Naive thymus-derived CD8-positive, alpha-beta T cell (primary cell): Measurements from ENCODE around the gene HOXD11. TPM values are rescaled to one million over a fixed set of nuclear protein-coding genes. Genes with fewer than 3 reads are reported as not detected.

Experiments used
- ATAC-seq, 2 donors: fragments of 150-1000 bp; cut with Tn5 transposase in 1 of 2; sonication (Bioruptor Pico), chemical (Tn5 transposase) in 1 of 2; 1 replicate in 1 of 2; 2 replicates in 1 of 2; pipeline ENCODE4 v1.10.0; 2021; ENCODE audit warnings: mild to moderate bottlenecking in 2 of 2, moderate library complexity in 2 of 2
- POLR2A ChIA-PET: fragments of 350-600 bp; sonication (Branson Sonifier 250); formaldehyde crosslinking; loops from one replicate; lab custom pipeline; 2021; ENCODE audit warnings: antibody characterized with exemption; lab: Charles Lee
- DNase-seq, 10 donors: peaks; one replicate each; pipeline versions ENCODE4 v3.0.0 to v3.0.0-alpha.2; 2020 to 2022
- H3K27ac Mint-ChIP-seq, 10 donors: one replicate each; pipeline ENCODE4 v1.8.0; 2020 to 2022; ENCODE audit warnings: mild to moderate bottlenecking in 10 of 10, mixed read lengths in 10 of 10, moderate library complexity in 4 of 10, inconsistent platforms in 1 of 10
- H3K27me3 Mint-ChIP-seq, 5 donors: one replicate each; pipeline ENCODE4 v1.8.0; 2021 to 2022; ENCODE audit warnings: mixed read lengths in 5 of 5
- H3K36me3 Mint-ChIP-seq, 3 donors: one replicate each; pipeline ENCODE4 v1.8.0; 2020 to 2022; ENCODE audit warnings: mixed read lengths in 3 of 3, mild to moderate bottlenecking in 2 of 3, inconsistent platforms in 1 of 3
- H3K4me1 Mint-ChIP-seq, 4 donors: one replicate each; pipeline ENCODE4 v1.8.0; 2021 to 2022; ENCODE audit warnings: mixed read lengths in 4 of 4
- H3K4me3 Mint-ChIP-seq, 10 donors: one replicate each; pipeline ENCODE4 v1.8.0; 2020 to 2022; ENCODE audit warnings: mild to moderate bottlenecking in 10 of 10, mixed read lengths in 10 of 10, moderate library complexity in 6 of 10, inconsistent platforms in 1 of 10
- H3K9me3 Mint-ChIP-seq, 9 donors: one replicate each; pipeline ENCODE4 v1.8.0; 2020 to 2022; ENCODE audit warnings: mixed read lengths in 9 of 9, mild to moderate bottlenecking in 3 of 9, inconsistent platforms in 1 of 9, moderate library complexity in 1 of 9
- polyA plus RNA-seq, 3 donors: library from polyadenylated mRNA; unstranded; fragments of 300-500 nt; fragmentation: Illumina TruSeq; gene quantifications; one replicate each; pipeline ENCODE4 v1.2.3, GENCODE V29; 2021
- total RNA-seq, 8 experiments: library from RNA in 2 of 8; stranded (reverse) in 2 of 8; gene quantifications; one replicate each; pipeline ENCODE4 v1.2.3 and lab custom pipeline; 2021 to 2026

HOXD11 gene
- total and polyA plus RNA-seq, 5 experiments from 2014 or later, result not detected

GRCh38 chr2:176075481-176075880 is 31.6 kb upstream of the HOXD11 start:
- Mint-ChIP-seq H3K27ac (peak overlapping the region in 2 of 10 donors; percentile 9 to 57), H3K4me3 (no peak overlapping the region)

GRCh38 chr2:176076063-176076462 is 31.0 kb upstream of the HOXD11 start:
- Mint-ChIP-seq H3K36me3 (peaks cover 14 to 47% (median 15%) of the 10 kb centered on the region in 3 donors), H3K9me3 (peaks cover 7 to 58% (median 31%) of the 10 kb centered on the region in 9 donors), H3K4me3 (no peak overlapping the region), H3K27ac (peak overlapping the region in 1 of 10 donors; percentile 2), H3K4me1 (peaks cover 9 to 20% (median 11%) of the 10 kb centered on the region in 4 donors), H3K27me3 (peaks cover 62 to 87% (median 74%) of the 10 kb centered on the region in 5 donors)
- ATAC-seq (no peak), DNase-seq (no peak)
- POLR2A ChIA-PET, result no interaction called here

More at GRCh38 chr2:176075481-176075880, 31.6 kb upstream of the HOXD11 start:
- peaks cover 65 to 90% (median 77%) of the 10 kb centered on the region in 5 donors for H3K27me3 Mint-ChIP-seq
- peaks cover 8 to 20% (median 10%) of the 10 kb centered on the region in 4 donors for H3K4me1 Mint-ChIP-seq
- peaks cover 7 to 54% (median 31%) of the 10 kb centered on the region in 9 donors for H3K9me3 Mint-ChIP-seq
- no peak for DNase-seq
- ATAC-seq, result no peak
- H3K36me3 Mint-ChIP-seq, result peaks cover 13 to 50% (median 16%) of the 10 kb centered on the region in 3 donors
- POLR2A ChIA-PET, result interaction anchor here (0.6 kb wide), 1 partner anchor 29 kb away, joined by 3 read pairs; no protein-coding TSS in a partner anchor

GRCh38 chr2:176076796-176077195 is 30.3 kb upstream of the HOXD11 start:
- H3K27ac Mint-ChIP-seq, result peak overlapping the region in 2 of 10 donors; percentile 2 to 66
- peak overlapping the region in 2 of 10 donors; percentile 3 to 9 for H3K4me3 Mint-ChIP-seq
- H3K9me3 Mint-ChIP-seq, result peaks cover 7 to 65% (median 31%) of the 10 kb centered on the region in 9 donors
- H3K4me1 Mint-ChIP-seq, result peaks cover 9 to 19% (median 13%) of the 10 kb centered on the region in 4 donors
- peaks cover 18 to 44% (median 18%) of the 10 kb centered on the region in 3 donors for H3K36me3 Mint-ChIP-seq
- POLR2A ChIA-PET, result no interaction called here
- no peak for DNase-seq
- peaks cover 59 to 87% (median 76%) of the 10 kb centered on the region in 5 donors for H3K27me3 Mint-ChIP-seq
- no peak for ATAC-seq

- H3K4me3 Mint-ChIP-seq, result peak overlapping the region; percentile 37 to 86 (median 66)
- peak overlapping the region in 7 of 10 donors; percentile 15 to 94 (median 77) for H3K27ac Mint-ChIP-seq
- peaks cover 6 to 16% (median 12%) of the 10 kb centered on the region in 4 donors for H3K4me1 Mint-ChIP-seq
- peaks cover 43 to 85% (median 71%) of the 10 kb centered on the region in 5 donors for H3K27me3 Mint-ChIP-seq
- H3K36me3 Mint-ChIP-seq, result peaks cover 18 to 39% (median 25%) of the 10 kb centered on the region in 3 donors
- DNase-seq (peak in 2 of 10 donors; percentile 16 to 27), ATAC-seq (no peak)
- POLR2A ChIA-PET, result no interaction called here
- H3K9me3 Mint-ChIP-seq, result peaks cover 7 to 72% (median 31%) of the 10 kb centered on the region in 9 donors
Measured at GRCh38 chr2:176078541-176079284, 28.4 kb upstream of the HOXD11 start.

GRCh38 chr2:176079285-176079830 is 27.7 kb upstream of the HOXD11 start:
- peaks cover 6 to 16% (median 12%) of the 10 kb centered on the region in 4 donors for H3K4me1 Mint-ChIP-seq
- peaks cover 45 to 85% (median 73%) of the 10 kb centered on the region in 5 donors for H3K27me3 Mint-ChIP-seq
- H3K36me3 Mint-ChIP-seq, result peaks cover 18 to 42% (median 26%) of the 10 kb centered on the region in 3 donors
- ATAC-seq, result peak in 1 of 2 donors; percentile 10
- H3K9me3 Mint-ChIP-seq, result peaks cover 7 to 77% (median 31%) of the 10 kb centered on the region in 9 donors
- POLR2A ChIA-PET, result no interaction called here
- peak in 2 of 10 donors; percentile 25 to 28 for DNase-seq
- peak overlapping the region in 8 of 10 donors; percentile 15 to 94 (median 76) for H3K27ac Mint-ChIP-seq
- H3K4me3 Mint-ChIP-seq, result peak overlapping the region; percentile 50 to 86 (median 68)

- Mint-ChIP-seq H3K9me3 (peaks cover 7 to 81% (median 31%) of the 10 kb centered on the region in 9 donors), H3K27me3 (peaks cover 46 to 85% (median 73%) of the 10 kb centered on the region in 5 donors)
- POLR2A ChIA-PET, result interaction anchor here (0.6 kb wide), 1 partner anchor 17 kb away, joined by 3 read pairs; no protein-coding TSS in a partner anchor
Measured at GRCh38 chr2:176079831-176080539, 27.1 kb upstream of the HOXD11 start.

GRCh38 chr2:176080540-176081375 is 26.3 kb upstream of the HOXD11 start:
- Mint-ChIP-seq H3K36me3 (peaks cover 12 to 34% (median 33%) of the 10 kb centered on the region in 3 donors), H3K4me1 (peaks cover 7 to 16% (median 12%) of the 10 kb centered on the region in 4 donors), H3K27me3 (peaks cover 40 to 85% (median 70%) of the 10 kb centered on the region in 5 donors), H3K27ac (peak overlapping the region in 5 of 10 donors; percentile 20 to 93 (median 76)), H3K4me3 (peak overlapping the region; percentile 11 to 82 (median 55)), H3K9me3 (peaks cover 7 to 81% (median 26%) of the 10 kb centered on the region in 9 donors)
- ATAC-seq (peak; percentile 16 to 25), DNase-seq (no peak)
- POLR2A ChIA-PET, result interaction anchor here (0.6 kb wide), 1 partner anchor 16 kb away, joined by 3 read pairs; no protein-coding TSS in a partner anchor

More at GRCh38 chr2:176079831-176080539, 27.1 kb upstream of the HOXD11 start:
- H3K4me3 Mint-ChIP-seq, result peak overlapping the region; percentile 50 to 86 (median 68)
- DNase-seq (peak in 2 of 10 donors; percentile 5 to 23), ATAC-seq (peak in 1 of 2 donors; percentile 37)
- H3K4me1 Mint-ChIP-seq, result peaks cover 7 to 16% (median 12%) of the 10 kb centered on the region in 4 donors
- H3K27ac Mint-ChIP-seq, result peak overlapping the region in 2 of 10 donors; percentile 94
- H3K36me3 Mint-ChIP-seq, result peaks cover 16 to 39% (median 32%) of the 10 kb centered on the region in 3 donors

GRCh38 chr2:176081376-176081836 is 25.7 kb upstream of the HOXD11 start:
- Mint-ChIP-seq H3K4me1 (peaks cover 9 to 16% (median 13%) of the 10 kb centered on the region in 4 donors), H3K4me3 (peak overlapping the region; percentile 11 to 82 (median 55)), H3K9me3 (peaks cover 7 to 77% (median 26%) of the 10 kb centered on the region in 9 donors), H3K27ac (peak overlapping the region in 5 of 10 donors; percentile 44 to 93 (median 76)), H3K36me3 (peaks cover 12 to 33% (median 27%) of the 10 kb centered on the region in 3 donors), H3K27me3 (peaks cover 38 to 85% (median 68%) of the 10 kb centered on the region in 5 donors)
- no peak for ATAC-seq
- no peak for DNase-seq
- POLR2A ChIA-PET, result no interaction called here

GRCh38 chr2:176081837-176082524 is 25.1 kb upstream of the HOXD11 start:
- peaks cover 7 to 77% (median 28%) of the 10 kb centered on the region in 9 donors for H3K9me3 Mint-ChIP-seq
- peak overlapping the region in 7 of 10 donors; percentile 11 to 82 (median 65) for H3K4me3 Mint-ChIP-seq
- POLR2A ChIA-PET, result interaction anchor here (0.8 to 1.5 kb wide), 3 partner anchors 12 to 31 kb away, joined by 3 to 4 read pairs (median 4); no protein-coding TSS in a partner anchor
- H3K27me3 Mint-ChIP-seq, result peaks cover 40 to 85% (median 69%) of the 10 kb centered on the region in 5 donors
- no peak for ATAC-seq
- H3K36me3 Mint-ChIP-seq, result peaks cover 12 to 33% (median 29%) of the 10 kb centered on the region in 3 donors
- peak overlapping the region in 4 of 10 donors; percentile 44 to 93 (median 79) for H3K27ac Mint-ChIP-seq
- H3K4me1 Mint-ChIP-seq, result peaks cover 10 to 16% (median 13%) of the 10 kb centered on the region in 4 donors
- peak in 1 of 10 donors; percentile 34 for DNase-seq

GRCh38 chr2:176082525-176082823 is 24.6 kb upstream of the HOXD11 start:
- Mint-ChIP-seq H3K27me3 (peaks cover 44 to 88% (median 68%) of the 10 kb centered on the region in 5 donors), H3K4me1 (peaks cover 10 to 16% (median 13%) of the 10 kb centered on the region in 4 donors), H3K27ac (peak overlapping the region in 3 of 10 donors; percentile 79 to 93 (median 80)), H3K9me3 (peaks cover 7 to 79% (median 29%) of the 10 kb centered on the region in 9 donors), H3K4me3 (peak overlapping the region in 5 of 10 donors; percentile 39 to 71 (median 57)), H3K36me3 (peaks cover 12 to 35% (median 32%) of the 10 kb centered on the region in 3 donors)
- POLR2A ChIA-PET, result interaction anchor here (0.8 to 1.5 kb wide), 3 partner anchors 12 to 31 kb away, joined by 3 to 4 read pairs (median 4); no protein-coding TSS in a partner anchor
- no peak for ATAC-seq
- no peak for DNase-seq
